ENCODE results near the gene MUCL1.

Gene MUCL1

GRCh38 chr12:54865683-54866324 is 11.5 kb downstream of the MUCL1 start:
- no peak overlapping the region for H3K4me3 ChIP-seq (ENCODE audit: low read depth, low read length)
- in situ Hi-C loops (cut with HindIII; ENCODE audit: low sequenced_read_pairs) = no loop called here
- TF ChIP-seq CTCF (IDR thresholded peaks at IDR 0.05; ENCODE audit: low read depth, low read length) = no peak
- no peak for DNase-seq (ENCODE audit: low read depth, low spot score)

GRCh38 chr12:54868690-54869089 is 14.4 kb downstream of the MUCL1 start:
- H3K4me3 ChIP-seq (ENCODE audit: low read depth, low read length) = no peak overlapping the region
- in situ Hi-C loops (cut with HindIII; ENCODE audit: low sequenced_read_pairs) = no loop called here
- TF ChIP-seq CTCF (IDR thresholded peaks at IDR 0.05; ENCODE audit: low read depth, low read length) = no peak
- no peak for DNase-seq (ENCODE audit: low read depth, low spot score)

GRCh38 chr12:54870048-54870447 is 15.7 kb downstream of the MUCL1 start:
- H3K4me3 ChIP-seq (ENCODE audit: low read depth, low read length) = no peak overlapping the region
- in situ Hi-C loops (cut with HindIII; ENCODE audit: low sequenced_read_pairs) = no loop called here
- DNase-seq (ENCODE audit: low read depth, low spot score) = no peak
- TF ChIP-seq CTCF (IDR thresholded peaks at IDR 0.05; ENCODE audit: low read depth, low read length) = no peak

GRCh38 chr12:54870617-54871016 is 16.3 kb downstream of the MUCL1 start:
- no peak for TF ChIP-seq CTCF (IDR thresholded peaks at IDR 0.05; ENCODE audit: low read depth, low read length)
- no peak overlapping the region for H3K4me3 ChIP-seq (ENCODE audit: low read depth, low read length)
- no peak for DNase-seq (ENCODE audit: low read depth, low spot score)
- in situ Hi-C loops (cut with HindIII; ENCODE audit: low sequenced_read_pairs) = no loop called here

- H3K4me3 ChIP-seq (ENCODE audit: low read depth, low read length) = no peak overlapping the region
- in situ Hi-C loops (cut with HindIII; ENCODE audit: low sequenced_read_pairs) = no loop called here
Observed at GRCh38 chr12:54879150-54879549, 24.8 kb downstream of the MUCL1 start.

DNA sequence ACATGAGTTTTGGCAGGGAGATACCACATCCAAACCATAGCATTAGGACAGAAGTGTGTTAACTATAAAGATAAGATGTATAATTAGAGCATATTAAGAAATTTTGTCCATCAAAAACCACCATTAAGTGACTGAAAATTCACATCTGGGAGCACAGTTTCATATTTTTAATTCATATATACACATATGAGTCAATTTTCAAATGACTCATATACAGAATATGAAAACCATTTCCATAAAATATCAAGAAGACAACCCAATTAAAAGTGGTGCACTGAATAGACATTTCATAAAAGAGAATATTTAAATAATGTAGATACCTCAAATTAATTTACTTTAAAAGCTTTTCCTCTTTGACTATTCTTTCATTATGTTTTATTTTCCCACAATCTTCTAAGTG is 25.3 kb downstream of the MUCL1 start:
- DNase-seq (ENCODE audit: low read depth, low spot score) = no peak
- in situ Hi-C loops (cut with HindIII; ENCODE audit: low sequenced_read_pairs) = no loop called here
- no peak overlapping the region for H3K4me3 ChIP-seq (ENCODE audit: low read depth, low read length)
- TF ChIP-seq CTCF (IDR thresholded peaks at IDR 0.05; ENCODE audit: low read depth, low read length) = no peak

More at GRCh38 chr12:54879150-54879549, 24.8 kb downstream of the MUCL1 start:
- DNase-seq (ENCODE audit: low read depth, low spot score) = no peak
- TF ChIP-seq CTCF (IDR thresholded peaks at IDR 0.05; ENCODE audit: low read depth, low read length) = no peak
